Measurements from ENCODE around the gene TSFM. TPM values are rescaled to one million over a fixed set of nuclear protein-coding genes. Genes with fewer than 3 reads are reported as not detected.
A peak's percentile ranks its signal among the peaks of the same experiment; 100 is the strongest.

The TSFM gene
- total RNA-seq, 1 donor from 2014 or later, result 53.7 TPM

DNA sequence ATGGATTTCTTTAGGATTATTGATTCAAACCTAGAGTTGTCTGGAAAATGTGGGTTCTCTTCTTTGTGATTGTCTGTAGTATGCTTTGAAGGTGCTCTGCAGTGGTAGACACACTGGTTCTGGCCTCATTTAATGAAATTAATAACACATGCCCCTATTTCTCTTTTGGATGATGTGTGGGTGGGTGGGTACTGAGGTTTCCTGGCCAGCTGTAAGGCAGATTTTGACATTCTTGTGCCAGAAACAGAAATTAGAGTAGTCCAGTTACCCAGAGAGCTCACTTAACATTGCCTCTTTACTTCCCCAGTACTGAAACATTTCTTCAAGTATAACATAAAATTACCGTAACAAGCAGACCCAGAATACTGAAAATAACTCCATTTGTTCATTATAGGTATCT is 14.4 kb downstream of the TSFM start:
- H3K36me3 ChIP-seq, result peaks cover 88% of the 10 kb centered on the region
- no peak overlapping the region for H3K27ac ChIP-seq (replicated peaks)
- H3K4me1 ChIP-seq, result no peaks in the 10 kb centered on the region
- no peak for TF ChIP-seq CTCF (IDR thresholded peaks at IDR 0.05; ENCODE audit: borderline replicate concordance)
- no peaks in the 10 kb centered on the region for H3K27me3 ChIP-seq (ENCODE audit: low read depth)
- no peak for DNase-seq
- no peak overlapping the region for H3K4me3 ChIP-seq
- H3K9me3 ChIP-seq (replicated peaks), result no peaks in the 10 kb centered on the region
- intact Hi-C loops (cut with micrococcal nuclease), result no loop called here

DNA sequence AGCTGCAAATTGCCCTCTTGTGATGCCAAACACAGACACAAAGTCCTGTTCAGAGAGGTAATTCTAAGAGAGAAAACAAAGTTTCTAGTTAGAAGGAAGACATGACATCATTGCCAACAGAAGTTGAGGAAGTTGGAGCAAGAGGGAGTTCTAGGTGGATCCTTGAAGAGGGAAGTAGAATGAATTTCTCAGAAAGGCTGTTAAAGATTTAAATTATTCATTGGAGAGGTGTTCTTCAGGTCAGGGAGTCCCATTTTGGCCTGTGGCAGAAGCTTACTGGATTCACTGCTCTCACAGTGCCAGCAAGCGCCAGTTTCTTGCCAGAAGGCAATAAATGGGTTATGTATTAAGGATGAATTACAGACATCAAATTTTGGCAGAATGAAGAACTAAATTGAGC is 15.3 kb downstream of the TSFM start:
- no peak for DNase-seq
- peaks cover 88% of the 10 kb centered on the region for H3K36me3 ChIP-seq
- no peaks in the 10 kb centered on the region for H3K27me3 ChIP-seq (ENCODE audit: low read depth)
- H3K27ac ChIP-seq (replicated peaks), result no peak overlapping the region
- no peaks in the 10 kb centered on the region for H3K9me3 ChIP-seq (replicated peaks)
- H3K4me3 ChIP-seq, result no peak overlapping the region
- intact Hi-C loops (cut with micrococcal nuclease), result no loop called here
- TF ChIP-seq CTCF (IDR thresholded peaks at IDR 0.05; ENCODE audit: borderline replicate concordance), result no peak
- no peaks in the 10 kb centered on the region for H3K4me1 ChIP-seq

DNA sequence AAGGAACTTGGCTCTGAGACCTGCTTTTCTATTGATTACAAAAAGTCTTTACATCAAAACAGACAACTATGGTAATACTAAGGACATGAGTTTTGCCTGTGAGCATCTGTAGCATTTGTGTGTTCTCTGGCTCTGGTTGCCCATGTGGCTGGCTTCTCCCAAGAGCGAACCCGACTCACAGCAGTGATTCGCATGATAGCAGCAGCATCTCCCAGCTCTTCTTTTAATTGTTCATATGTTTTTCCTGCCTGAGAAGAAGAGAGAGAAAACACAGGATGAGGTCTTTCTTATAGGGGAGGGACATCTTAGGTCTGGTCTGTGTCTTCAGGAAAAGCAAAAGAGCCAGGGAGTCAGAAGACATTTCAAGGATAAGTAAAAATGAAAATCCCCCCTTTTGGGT is 18.4 kb downstream of the TSFM start:
- no peaks in the 10 kb centered on the region for H3K9me3 ChIP-seq (replicated peaks)
- intact Hi-C loops (cut with micrococcal nuclease), result loop anchor here (10.0 kb wide), 1 partner anchor 104 kb away; no protein-coding TSS in a partner anchor
- peaks cover 67% of the 10 kb centered on the region for H3K36me3 ChIP-seq
- DNase-seq, result no peak
- no peak overlapping the region for H3K4me3 ChIP-seq
- TF ChIP-seq CTCF (IDR thresholded peaks at IDR 0.05; ENCODE audit: borderline replicate concordance), result no peak
- peaks cover 7% of the 10 kb centered on the region for H3K4me1 ChIP-seq
- H3K27me3 ChIP-seq (ENCODE audit: low read depth), result no peaks in the 10 kb centered on the region
- no peak overlapping the region for H3K27ac ChIP-seq (replicated peaks)

DNA sequence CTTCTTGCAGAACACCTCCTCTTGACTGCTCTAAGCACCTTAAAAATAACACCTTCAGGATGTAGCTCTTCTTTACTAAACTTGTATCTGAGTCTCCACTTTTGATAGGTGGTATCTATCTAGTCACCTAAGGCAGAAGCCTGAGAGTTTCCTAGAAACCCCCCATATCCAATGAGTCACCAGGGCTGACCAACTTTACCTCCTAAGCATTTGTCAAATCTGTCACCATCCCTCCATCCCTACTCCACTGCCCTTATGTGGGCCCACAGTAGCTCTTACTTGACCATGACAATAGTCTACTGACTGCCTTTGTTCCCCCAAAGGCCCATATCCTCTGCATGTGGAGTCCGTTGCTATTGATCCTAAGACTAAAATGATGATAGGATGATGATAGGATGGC is 20.0 kb downstream of the TSFM start:
- TF ChIP-seq CTCF (IDR thresholded peaks at IDR 0.05; ENCODE audit: borderline replicate concordance), result no peak
- H3K27ac ChIP-seq (replicated peaks), result no peak overlapping the region
- DNase-seq, result no peak
- no peak overlapping the region for H3K4me3 ChIP-seq
- intact Hi-C loops (cut with micrococcal nuclease), result loop anchor here (10.0 kb wide), 1 partner anchor 102 kb away; no protein-coding TSS in a partner anchor
- peaks cover 7% of the 10 kb centered on the region for H3K4me1 ChIP-seq
- H3K27me3 ChIP-seq (ENCODE audit: low read depth), result no peaks in the 10 kb centered on the region
- peaks cover 71% of the 10 kb centered on the region for H3K36me3 ChIP-seq
- H3K9me3 ChIP-seq (replicated peaks), result no peaks in the 10 kb centered on the region

- TF ChIP-seq CTCF (IDR thresholded peaks at IDR 0.05; ENCODE audit: borderline replicate concordance), result peak; percentile 88
- intact Hi-C loops (cut with micrococcal nuclease), result loop anchor here (10.0 kb wide), 1 partner anchor 101 kb away; no protein-coding TSS in a partner anchor
- peaks cover 78% of the 10 kb centered on the region for H3K36me3 ChIP-seq
- peak; percentile 50 for DNase-seq
- no peaks in the 10 kb centered on the region for H3K9me3 ChIP-seq (replicated peaks)
- H3K4me3 ChIP-seq, result no peak overlapping the region
- H3K27me3 ChIP-seq (ENCODE audit: low read depth), result no peaks in the 10 kb centered on the region
- H3K4me1 ChIP-seq, result peaks cover 7% of the 10 kb centered on the region
- peak overlapping the region; percentile 23 for H3K27ac ChIP-seq (replicated peaks)
Measured at GRCh38 chr12:57803319-57803893, 20.8 kb downstream of the TSFM start.
